ENCODE data around the gene BANK1.

The BANK1 gene

DNA sequence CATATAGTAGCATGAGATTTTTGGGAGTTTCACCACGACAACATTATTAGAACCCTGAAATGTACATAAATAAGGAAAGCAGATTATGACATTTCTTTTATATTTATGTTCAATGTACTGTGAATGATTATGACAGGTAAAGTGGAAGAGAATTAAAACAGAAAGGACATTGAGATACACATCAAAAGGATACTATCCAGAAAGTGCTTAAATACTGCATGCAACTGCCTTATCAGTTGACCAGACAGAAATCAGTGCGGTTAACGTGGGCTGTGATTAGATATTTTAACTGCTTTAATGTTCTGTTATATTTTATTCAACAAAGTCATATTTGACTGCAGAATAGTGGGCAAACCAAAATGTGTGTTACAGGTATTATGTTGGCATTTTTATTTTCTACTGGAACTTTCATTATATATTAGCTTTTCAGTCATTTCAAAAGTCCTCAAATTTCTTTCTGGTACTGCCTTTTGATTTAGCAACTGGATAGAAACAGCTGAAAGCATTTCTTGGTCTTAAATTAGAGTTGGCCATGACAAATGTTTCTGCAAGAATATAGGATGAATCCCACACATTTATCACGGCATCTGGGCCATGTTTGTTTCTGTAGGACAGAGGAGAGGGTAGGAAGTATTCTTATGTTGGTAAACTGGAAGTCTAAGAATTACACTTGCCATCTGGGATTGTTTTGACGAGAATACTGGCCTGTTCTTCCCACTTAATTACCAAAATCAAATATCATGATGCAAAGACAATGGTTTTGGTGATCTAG, 299.5 kb downstream of the BANK1 start:
- Histone ChIP-seq H3K9me3 (ENCODE audit: control insufficient read depth in 1 of 2, low read length in 2 of 2) (peaks cover 0 to 3% of the 10 kb centered on the region in 2 donors), H3K36me3 (ENCODE audit: control insufficient read depth in 1 of 2, insufficient read depth in 2 of 2, low read length in 2 of 2) (no peaks in the 10 kb centered on the region), H3K27me3 (ENCODE audit: control insufficient read depth in 1 of 2, insufficient read depth in 2 of 2, low read length in 2 of 2) (no peaks in the 10 kb centered on the region), H3K4me3 (ENCODE audit: low read depth in 1 of 2, low read length in 2 of 2) (no peak overlapping the region), H3K9ac (ENCODE audit: low read depth in 1 of 2, low read length in 2 of 2) (no peak overlapping the region), H3K27ac (ENCODE audit: low read depth, low read length) (no peak overlapping the region), H3K4me1 (ENCODE audit: control insufficient read depth in 1 of 2, insufficient read depth in 2 of 2, low read length in 2 of 2) (no peaks in the 10 kb centered on the region)

DNA sequence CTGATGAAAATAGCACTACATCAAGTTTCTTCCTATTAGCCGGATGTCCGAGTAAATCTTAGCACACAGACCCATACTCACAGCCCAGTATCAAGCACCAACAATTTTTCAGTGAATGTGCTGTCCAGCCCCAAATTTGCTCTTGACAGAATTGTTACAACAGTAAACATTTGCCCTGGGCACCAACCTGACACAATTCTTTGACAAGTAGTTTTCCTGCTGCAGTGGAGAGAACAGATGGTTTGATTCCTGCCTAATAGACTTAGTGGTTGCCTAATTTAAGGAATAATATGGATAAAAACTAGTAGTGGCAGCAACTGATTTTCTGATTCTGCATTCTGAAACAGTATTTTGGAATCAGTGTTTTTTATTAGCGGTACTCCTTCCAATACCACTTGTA, 301.1 kb downstream of the BANK1 start:
- Histone ChIP-seq H3K4me3 (ENCODE audit: low read depth in 1 of 2, low read length in 2 of 2) (no peak overlapping the region), H3K4me1 (ENCODE audit: control insufficient read depth in 1 of 2, insufficient read depth in 2 of 2, low read length in 2 of 2) (no peaks in the 10 kb centered on the region), H3K27ac (ENCODE audit: low read depth, low read length) (no peak overlapping the region), H3K27me3 (ENCODE audit: control insufficient read depth in 1 of 2, insufficient read depth in 2 of 2, low read length in 2 of 2) (no peaks in the 10 kb centered on the region), H3K9me3 (ENCODE audit: control insufficient read depth in 1 of 2, low read length in 2 of 2) (peaks cover 0 to 3% of the 10 kb centered on the region in 2 donors), H3K36me3 (ENCODE audit: control insufficient read depth in 1 of 2, insufficient read depth in 2 of 2, low read length in 2 of 2) (no peaks in the 10 kb centered on the region), H3K9ac (ENCODE audit: low read depth in 1 of 2, low read length in 2 of 2) (no peak overlapping the region)

GRCh38 chr4:102094481-102094880, 304.0 kb downstream of the BANK1 start:
- Histone ChIP-seq H3K27me3 (ENCODE audit: control insufficient read depth in 1 of 2, insufficient read depth in 2 of 2, low read length in 2 of 2) (no peaks in the 10 kb centered on the region), H3K4me1 (ENCODE audit: control insufficient read depth in 1 of 2, insufficient read depth in 2 of 2, low read length in 2 of 2) (no peaks in the 10 kb centered on the region), H3K27ac (ENCODE audit: low read depth, low read length) (no peak overlapping the region), H3K4me3 (ENCODE audit: low read depth in 1 of 2, low read length in 2 of 2) (no peak overlapping the region), H3K36me3 (ENCODE audit: control insufficient read depth in 1 of 2, insufficient read depth in 2 of 2, low read length in 2 of 2) (no peaks in the 10 kb centered on the region), H3K9me3 (ENCODE audit: control insufficient read depth in 1 of 2, low read length in 2 of 2) (no peaks in the 10 kb centered on the region), H3K9ac (ENCODE audit: low read depth in 1 of 2, low read length in 2 of 2) (no peak overlapping the region)

DNA sequence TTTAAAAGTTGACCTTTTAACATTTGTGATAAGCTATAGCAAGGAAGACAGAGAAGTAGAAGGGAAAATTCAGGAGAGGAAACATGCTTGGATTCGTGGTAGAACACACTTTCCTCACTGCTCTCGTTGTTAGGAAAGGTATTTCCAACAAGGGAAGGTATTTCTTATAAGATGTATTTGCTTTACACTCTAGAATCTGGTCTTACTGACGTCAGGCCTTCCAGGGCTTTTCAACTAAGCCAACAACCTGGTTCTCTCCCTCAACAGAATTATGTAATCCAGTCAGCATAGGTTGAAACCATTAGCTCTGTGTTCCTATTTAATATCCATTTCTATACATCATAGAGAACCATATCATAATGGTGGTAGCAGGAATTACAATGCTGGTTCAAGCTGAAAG, 312.8 kb downstream of the BANK1 start:
- H3K4me3 ChIP-seq (ENCODE audit: low read depth in 1 of 2, low read length in 2 of 2), result no peak overlapping the region
- peaks cover 7 to 12% of the 10 kb centered on the region in 2 donors for H3K9me3 ChIP-seq (ENCODE audit: control insufficient read depth in 1 of 2, low read length in 2 of 2)

GRCh38 chr4:102104278-102104677, 313.7 kb downstream of the BANK1 start:
- H3K4me1 ChIP-seq (ENCODE audit: control insufficient read depth in 1 of 2, insufficient read depth in 2 of 2, low read length in 2 of 2), result no peaks in the 10 kb centered on the region
- H3K27ac ChIP-seq (ENCODE audit: low read depth, low read length), result no peak overlapping the region
- no peak overlapping the region for H3K9ac ChIP-seq (ENCODE audit: low read depth in 1 of 2, low read length in 2 of 2)
- H3K4me3 ChIP-seq (ENCODE audit: low read depth in 1 of 2, low read length in 2 of 2), result no peak overlapping the region
- no peaks in the 10 kb centered on the region for H3K27me3 ChIP-seq (ENCODE audit: control insufficient read depth in 1 of 2, insufficient read depth in 2 of 2, low read length in 2 of 2)
- no peaks in the 10 kb centered on the region for H3K36me3 ChIP-seq (ENCODE audit: control insufficient read depth in 1 of 2, insufficient read depth in 2 of 2, low read length in 2 of 2)
- peaks cover 7 to 12% of the 10 kb centered on the region in 2 donors for H3K9me3 ChIP-seq (ENCODE audit: control insufficient read depth in 1 of 2, low read length in 2 of 2)

More for the DNA sequence above, 312.8 kb downstream of the BANK1 start:
- H3K27ac ChIP-seq (ENCODE audit: low read depth, low read length), result no peak overlapping the region
- no peaks in the 10 kb centered on the region for H3K36me3 ChIP-seq (ENCODE audit: control insufficient read depth in 1 of 2, insufficient read depth in 2 of 2, low read length in 2 of 2)
- no peaks in the 10 kb centered on the region for H3K27me3 ChIP-seq (ENCODE audit: control insufficient read depth in 1 of 2, insufficient read depth in 2 of 2, low read length in 2 of 2)
- H3K9ac ChIP-seq (ENCODE audit: low read depth in 1 of 2, low read length in 2 of 2), result no peak overlapping the region
- H3K4me1 ChIP-seq (ENCODE audit: control insufficient read depth in 1 of 2, insufficient read depth in 2 of 2, low read length in 2 of 2), result no peaks in the 10 kb centered on the region

- H3K9ac ChIP-seq (ENCODE audit: low read depth in 1 of 2, low read length in 2 of 2), result no peak overlapping the region
Measured at GRCh38 chr4:102105983-102106382, 315.5 kb downstream of the BANK1 start.

GRCh38 chr4:102114118-102114630, 323.6 kb downstream of the BANK1 start:
- H3K4me1 ChIP-seq (ENCODE audit: control insufficient read depth in 1 of 2, insufficient read depth in 2 of 2, low read length in 2 of 2), result no peaks in the 10 kb centered on the region
- H3K4me3 ChIP-seq (ENCODE audit: low read depth in 1 of 2, low read length in 2 of 2), result no peak overlapping the region
- no peak overlapping the region for H3K27ac ChIP-seq (ENCODE audit: low read depth, low read length)
- H3K27me3 ChIP-seq (ENCODE audit: control insufficient read depth in 1 of 2, insufficient read depth in 2 of 2, low read length in 2 of 2), result no peaks in the 10 kb centered on the region
- H3K9ac ChIP-seq (ENCODE audit: low read depth in 1 of 2, low read length in 2 of 2), result no peak overlapping the region
- no peaks in the 10 kb centered on the region for H3K9me3 ChIP-seq (ENCODE audit: control insufficient read depth in 1 of 2, low read length in 2 of 2)
- H3K36me3 ChIP-seq (ENCODE audit: control insufficient read depth in 1 of 2, insufficient read depth in 2 of 2, low read length in 2 of 2), result no peaks in the 10 kb centered on the region

More at GRCh38 chr4:102105983-102106382, 315.5 kb downstream of the BANK1 start:
- Histone ChIP-seq H3K27ac (ENCODE audit: low read depth, low read length) (no peak overlapping the region), H3K4me1 (ENCODE audit: control insufficient read depth in 1 of 2, insufficient read depth in 2 of 2, low read length in 2 of 2) (no peaks in the 10 kb centered on the region), H3K27me3 (ENCODE audit: control insufficient read depth in 1 of 2, insufficient read depth in 2 of 2, low read length in 2 of 2) (no peaks in the 10 kb centered on the region), H3K9me3 (ENCODE audit: control insufficient read depth in 1 of 2, low read length in 2 of 2) (peaks cover 7 to 12% of the 10 kb centered on the region in 2 donors), H3K36me3 (ENCODE audit: control insufficient read depth in 1 of 2, insufficient read depth in 2 of 2, low read length in 2 of 2) (no peaks in the 10 kb centered on the region), H3K4me3 (ENCODE audit: low read depth in 1 of 2, low read length in 2 of 2) (no peak overlapping the region)

DNA sequence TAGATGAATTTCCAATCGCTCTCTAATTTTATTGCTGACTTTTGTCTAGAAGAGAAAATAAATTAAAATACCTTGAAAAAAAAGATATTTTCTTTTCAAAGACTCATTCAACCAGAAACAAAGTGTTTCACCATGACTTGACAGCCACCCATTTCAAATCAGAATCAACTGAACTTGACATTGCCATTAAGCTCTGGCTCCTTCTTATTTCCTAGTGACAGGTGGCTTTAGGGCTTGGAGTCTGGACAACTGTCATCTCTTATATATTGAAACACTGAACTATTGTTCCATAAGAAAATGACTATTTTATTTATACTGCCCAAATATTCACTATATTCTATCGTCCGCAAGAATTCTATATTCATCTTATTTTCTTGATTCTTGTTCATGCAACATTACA, 325.6 kb downstream of the BANK1 start:
- no peak overlapping the region for H3K27ac ChIP-seq (ENCODE audit: low read depth, low read length)

DNA sequence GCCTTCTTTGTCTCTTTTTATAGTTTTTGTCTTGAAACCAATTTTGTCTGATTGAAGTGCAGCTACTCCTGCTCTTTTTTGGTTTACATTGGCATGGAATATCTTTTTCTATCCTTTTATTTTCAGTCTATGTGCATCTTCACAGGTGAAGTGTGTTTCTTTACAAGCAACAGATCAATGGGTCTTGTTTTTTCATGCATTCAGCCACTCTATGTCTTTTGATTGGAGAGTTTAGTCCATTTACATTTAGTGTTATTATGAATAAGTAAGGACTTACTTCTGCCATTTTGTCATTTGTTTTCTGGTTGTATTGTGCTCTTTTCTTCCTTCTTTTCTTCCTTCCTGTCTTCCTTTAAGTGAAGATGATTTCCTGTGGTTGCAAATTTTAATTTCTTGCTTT, 330.3 kb downstream of the BANK1 start:
- H3K27ac ChIP-seq (ENCODE audit: low read depth, low read length), result no peak overlapping the region
- peaks cover 0 to 15% of the 10 kb centered on the region in 2 donors for H3K9me3 ChIP-seq (ENCODE audit: control insufficient read depth in 1 of 2, low read length in 2 of 2)
- no peak overlapping the region for H3K4me3 ChIP-seq (ENCODE audit: low read depth in 1 of 2, low read length in 2 of 2)
- no peaks in the 10 kb centered on the region for H3K4me1 ChIP-seq (ENCODE audit: control insufficient read depth in 1 of 2, insufficient read depth in 2 of 2, low read length in 2 of 2)
- H3K36me3 ChIP-seq (ENCODE audit: control insufficient read depth in 1 of 2, insufficient read depth in 2 of 2, low read length in 2 of 2), result no peaks in the 10 kb centered on the region
- no peak overlapping the region for H3K9ac ChIP-seq (ENCODE audit: low read depth in 1 of 2, low read length in 2 of 2)
- no peaks in the 10 kb centered on the region for H3K27me3 ChIP-seq (ENCODE audit: control insufficient read depth in 1 of 2, insufficient read depth in 2 of 2, low read length in 2 of 2)

More for the DNA sequence above, 325.6 kb downstream of the BANK1 start:
- Histone ChIP-seq H3K9ac (ENCODE audit: low read depth in 1 of 2, low read length in 2 of 2) (no peak overlapping the region), H3K9me3 (ENCODE audit: control insufficient read depth in 1 of 2, low read length in 2 of 2) (peaks cover 0 to 3% of the 10 kb centered on the region in 2 donors), H3K36me3 (ENCODE audit: control insufficient read depth in 1 of 2, insufficient read depth in 2 of 2, low read length in 2 of 2) (no peaks in the 10 kb centered on the region), H3K4me3 (ENCODE audit: low read depth in 1 of 2, low read length in 2 of 2) (no peak overlapping the region), H3K27me3 (ENCODE audit: control insufficient read depth in 1 of 2, insufficient read depth in 2 of 2, low read length in 2 of 2) (no peaks in the 10 kb centered on the region), H3K4me1 (ENCODE audit: control insufficient read depth in 1 of 2, insufficient read depth in 2 of 2, low read length in 2 of 2) (no peaks in the 10 kb centered on the region)

Measured in duodenal mucosa (tissue), 2 donors.